Mesothelial cell of epicardium (in vitro differentiated cells): ENCODE results near the gene ITGAE. TPM values are rescaled to one million over a fixed set of nuclear protein-coding genes. Genes with fewer than 3 reads are reported as not detected.

Source experiments
- DNase-seq, 2 experiments: peaks; one replicate each; pipeline ENCODE4 v3.0.0; 2021; ENCODE audit warnings: low spot score in 2 of 2; ENCODE audit not compliant: unreplicated experiment in 2 of 2
- H3K27ac Mint-ChIP-seq: 2 replicates; pipeline ENCODE4 v1.8.0; 2021; ENCODE audit warnings: mixed read lengths
- H3K27me3 Mint-ChIP-seq: 2 replicates; pipeline ENCODE4 v1.8.0; 2021; ENCODE audit warnings: low read depth, mixed read lengths
- H3K36me3 Mint-ChIP-seq: 2 replicates; pipeline ENCODE4 v1.8.0; 2021; ENCODE audit warnings: mixed read lengths
- H3K4me1 Mint-ChIP-seq: 2 replicates; pipeline ENCODE4 v1.8.0; 2021; ENCODE audit warnings: mixed read lengths
- H3K4me3 Mint-ChIP-seq: 2 replicates; pipeline ENCODE4 v1.8.0; 2021; ENCODE audit warnings: mild to moderate bottlenecking, moderate library complexity, mixed read lengths
- H3K9me3 Mint-ChIP-seq: 2 replicates; pipeline ENCODE4 v1.8.0; 2021; ENCODE audit warnings: mixed read lengths
- total RNA-seq: library from RNA; stranded (reverse); gene quantifications from 3 replicates; pipeline ENCODE4 v1.2.1, GENCODE V29; 2021
- TF ChIP-seq, protein P1 (sequence below): fragments of 200-600 bp; sonication (generic); IDR thresholded peaks from one replicate; pipeline ENCODE4 v1.5.0; 2021; ENCODE audit warnings: antibody characterized with exemption; ENCODE audit not compliant: unreplicated experiment

Gene ITGAE
- total RNA-seq, 1 donor from 2014 or later = 20.4 TPM

DNA sequence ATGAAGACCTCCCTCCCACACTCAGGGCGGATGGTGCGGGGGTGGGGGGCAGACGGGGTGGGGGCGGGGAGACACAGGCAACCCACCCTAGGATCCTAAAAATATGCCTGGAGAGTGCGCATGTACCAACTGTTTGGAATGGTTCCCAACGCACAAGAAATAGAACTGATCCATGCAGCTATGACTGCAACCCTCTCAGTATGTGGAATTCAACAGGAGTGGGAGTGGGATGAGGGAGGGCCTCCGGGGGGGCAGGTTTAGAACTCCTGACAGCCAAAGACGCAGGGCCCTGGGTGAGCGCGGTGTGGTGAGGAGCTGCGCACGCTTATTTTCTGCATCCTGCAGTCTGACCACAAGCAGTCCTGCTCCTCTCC, 103.9 kb downstream of the ITGAE start:
- H3K27me3 Mint-ChIP-seq = peaks cover 70% of the 10 kb centered on the region
- H3K4me3 Mint-ChIP-seq = no peak overlapping the region
- TF ChIP-seq, protein P1, sequence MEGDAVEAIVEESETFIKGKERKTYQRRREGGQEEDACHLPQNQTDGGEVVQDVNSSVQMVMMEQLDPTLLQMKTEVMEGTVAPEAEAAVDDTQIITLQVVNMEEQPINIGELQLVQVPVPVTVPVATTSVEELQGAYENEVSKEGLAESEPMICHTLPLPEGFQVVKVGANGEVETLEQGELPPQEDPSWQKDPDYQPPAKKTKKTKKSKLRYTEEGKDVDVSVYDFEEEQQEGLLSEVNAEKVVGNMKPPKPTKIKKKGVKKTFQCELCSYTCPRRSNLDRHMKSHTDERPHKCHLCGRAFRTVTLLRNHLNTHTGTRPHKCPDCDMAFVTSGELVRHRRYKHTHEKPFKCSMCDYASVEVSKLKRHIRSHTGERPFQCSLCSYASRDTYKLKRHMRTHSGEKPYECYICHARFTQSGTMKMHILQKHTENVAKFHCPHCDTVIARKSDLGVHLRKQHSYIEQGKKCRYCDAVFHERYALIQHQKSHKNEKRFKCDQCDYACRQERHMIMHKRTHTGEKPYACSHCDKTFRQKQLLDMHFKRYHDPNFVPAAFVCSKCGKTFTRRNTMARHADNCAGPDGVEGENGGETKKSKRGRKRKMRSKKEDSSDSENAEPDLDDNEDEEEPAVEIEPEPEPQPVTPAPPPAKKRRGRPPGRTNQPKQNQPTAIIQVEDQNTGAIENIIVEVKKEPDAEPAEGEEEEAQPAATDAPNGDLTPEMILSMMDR = no peak
- H3K9me3 Mint-ChIP-seq = no peaks in the 10 kb centered on the region
- H3K4me1 Mint-ChIP-seq = peaks cover 7% of the 10 kb centered on the region
- no peak for DNase-seq
- no peaks in the 10 kb centered on the region for H3K36me3 Mint-ChIP-seq
- H3K27ac Mint-ChIP-seq = no peak overlapping the region

DNA sequence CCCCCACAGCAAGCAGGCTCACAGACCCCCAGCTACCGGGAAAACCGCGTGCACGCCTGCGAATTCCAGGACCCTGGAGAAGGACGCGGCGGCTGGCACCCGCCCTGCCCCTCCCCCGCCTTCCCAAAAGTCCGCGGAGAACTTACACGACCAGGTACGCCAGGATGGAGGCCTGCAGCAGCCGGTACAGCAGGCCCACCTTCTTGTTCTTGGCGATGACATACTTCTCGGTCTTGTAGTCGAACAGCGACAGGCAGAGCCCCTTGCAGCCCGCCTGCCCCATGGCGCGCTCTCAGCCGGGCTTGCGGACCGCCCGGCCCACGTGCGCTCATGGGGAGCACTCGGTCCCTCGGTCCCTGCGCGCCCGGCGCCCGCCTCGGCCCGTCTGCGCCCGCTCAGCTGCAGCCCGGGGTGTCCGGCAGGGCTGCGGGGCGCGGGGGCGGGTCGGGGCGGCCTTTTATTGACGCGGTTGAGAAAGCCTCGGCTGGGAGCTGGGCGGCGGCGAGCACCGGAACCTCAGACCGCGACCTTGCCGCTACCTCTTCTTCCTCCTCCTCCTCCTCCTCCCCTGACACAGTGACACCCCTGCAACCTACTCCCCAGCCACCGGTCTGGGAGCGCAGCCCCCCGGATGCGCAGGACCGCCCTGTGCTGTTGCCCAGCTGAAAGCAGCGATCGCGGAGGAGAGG, 105.1 kb downstream of the ITGAE start, which contains the start of gene P2RX5:
Gene P2RX5 (minus strand): TSS at position 433 of the 689 bp plus-strand sequence. CDS start 150 bp downstream, at position 283.
- H3K36me3 Mint-ChIP-seq = no peaks in the 10 kb centered on the region
- H3K27ac Mint-ChIP-seq = no peak within 1 kb of the TSS
- DNase-seq = no peak

DNA sequence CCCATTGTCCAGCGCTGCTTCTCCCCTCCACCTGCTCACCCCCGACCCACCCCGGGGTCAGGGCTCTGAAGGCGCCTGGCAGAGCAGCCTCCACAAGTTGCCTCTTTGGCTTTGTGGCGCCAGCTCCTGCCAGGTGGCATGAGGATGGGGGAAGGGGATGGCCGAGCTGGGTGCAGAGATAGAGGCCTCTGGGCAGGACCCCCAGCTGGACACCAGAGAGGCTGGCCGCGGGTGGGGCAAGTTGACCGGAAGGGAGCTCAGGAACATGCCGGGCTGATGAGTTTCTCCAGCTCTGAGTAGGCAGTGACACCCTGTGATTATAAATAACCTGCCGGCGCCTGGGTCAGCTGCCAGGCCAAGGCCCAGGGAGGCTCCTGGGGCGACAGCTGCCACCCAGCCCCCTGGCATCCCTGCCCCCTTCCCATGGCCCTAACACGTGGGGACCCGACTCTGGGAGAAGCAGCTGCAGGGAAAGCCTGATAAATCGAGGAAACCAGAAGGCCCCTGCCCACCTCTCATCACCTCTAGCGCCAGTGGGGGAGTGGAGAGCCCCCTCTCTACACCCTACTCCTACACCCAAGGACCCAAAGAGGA, 105.8 kb downstream of the ITGAE start:
- TF ChIP-seq, protein P1 = no peak
- DNase-seq = no peak
- no peaks in the 10 kb centered on the region for H3K9me3 Mint-ChIP-seq
- peaks cover 73% of the 10 kb centered on the region for H3K27me3 Mint-ChIP-seq
- H3K4me1 Mint-ChIP-seq = peaks cover 7% of the 10 kb centered on the region
- H3K36me3 Mint-ChIP-seq = no peaks in the 10 kb centered on the region
- H3K27ac Mint-ChIP-seq = no peak overlapping the region
- H3K4me3 Mint-ChIP-seq = peak overlapping the region; percentile 54

More for the DNA sequence above, 105.1 kb downstream of the ITGAE start, which contains the start of gene P2RX5:
- Mint-ChIP-seq H3K4me1 (peaks cover 7% of the 10 kb centered on the region), H3K4me3 (peak within 1 kb of the TSS; percentile 68), H3K27me3 (peaks cover 74% of the 10 kb centered on the region), H3K9me3 (no peaks in the 10 kb centered on the region)
- TF ChIP-seq, protein P1 = no peak

GRCh38 chr17:3693829-3694231, 107.2 kb downstream of the ITGAE start:
- no peak overlapping the region for H3K4me3 Mint-ChIP-seq
- no peaks in the 10 kb centered on the region for H3K36me3 Mint-ChIP-seq
- H3K9me3 Mint-ChIP-seq = no peaks in the 10 kb centered on the region
- H3K27me3 Mint-ChIP-seq = peaks cover 71% of the 10 kb centered on the region
- TF ChIP-seq, protein P1 = no peak
- H3K4me1 Mint-ChIP-seq = peaks cover 7% of the 10 kb centered on the region
- H3K27ac Mint-ChIP-seq = no peak overlapping the region
- no peak for DNase-seq

- Mint-ChIP-seq H3K36me3 (no peaks in the 10 kb centered on the region), H3K27ac (no peak overlapping the region), H3K4me3 (no peak overlapping the region), H3K9me3 (no peaks in the 10 kb centered on the region), H3K4me1 (peaks cover 7% of the 10 kb centered on the region), H3K27me3 (peaks cover 64% of the 10 kb centered on the region)
- TF ChIP-seq, protein P1 = no peak
- DNase-seq = no peak
Observed at GRCh38 chr17:3693141-3693540, 107.8 kb downstream of the ITGAE start.
